Cardiac fibroblast (primary cell): Measurements from ENCODE around the gene METRNL.
A peak's percentile ranks its signal among the peaks of the same experiment; 100 is the strongest.
"Not testable (repeated sequence)": the region's sequence is repeated elsewhere in the genome, so short reads cannot be mapped to it uniquely, and the experiment has no call there.

Source experiments
- DNase-seq, 2 donors: peaks; one replicate each; pipeline versions ENCODE4 v3.0.0 to v3.0.0-alpha.2; 2010; ENCODE audit warnings: low read depth in 2 of 2
- H3K4me3 ChIP-seq, 2 donors: replicated peaks in 1 of 2; 1 replicate in 1 of 2; 2 replicates in 1 of 2; pipeline ENCODE4 v1.5.1; 2011; ENCODE audit warnings: low read depth in 2 of 2, low read length in 2 of 2, mild to moderate bottlenecking in 2 of 2, moderate library complexity in 1 of 2
- TF ChIP-seq, protein P1 (sequence below): IDR thresholded peaks from one replicate; pipeline ENCODE4 v1.5.1; 2011; ENCODE audit warnings: low read depth, mild to moderate bottlenecking, low read length, inconsistent platforms

Gene METRNL

DNA sequence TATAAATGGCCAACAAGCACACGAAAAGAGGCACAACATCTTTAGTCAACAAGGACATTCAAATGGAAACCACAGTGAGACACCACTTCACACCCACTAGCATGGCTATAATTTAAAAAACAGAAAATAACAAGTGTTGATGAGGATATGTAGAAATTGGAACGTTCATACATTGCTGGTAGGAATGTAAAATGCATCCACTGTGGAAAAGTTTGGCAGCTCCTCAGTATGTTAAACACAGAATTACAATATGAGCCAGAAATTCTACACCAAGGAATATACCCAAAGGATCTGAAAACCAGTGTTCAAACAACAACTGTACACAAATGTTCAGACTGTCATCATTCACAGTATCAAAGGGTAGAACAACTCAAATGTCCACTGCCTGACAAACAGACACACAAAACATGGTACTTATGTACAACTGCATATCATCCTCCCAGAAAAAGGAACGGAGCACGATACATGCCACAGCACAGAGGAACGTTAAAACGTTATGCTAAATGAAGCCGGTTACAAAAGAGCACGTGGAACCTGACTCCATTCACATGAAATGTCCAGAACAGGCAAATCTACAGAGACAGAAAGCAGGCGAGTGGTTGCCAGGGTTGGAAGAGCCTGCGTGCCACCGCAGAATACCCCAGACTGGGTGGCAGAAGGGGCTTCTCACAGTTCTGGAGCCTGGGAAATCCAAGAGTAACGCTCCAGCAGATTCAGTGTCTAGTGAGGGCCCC is 32.8 kb upstream of the METRNL start:
- TF ChIP-seq, protein P1, sequence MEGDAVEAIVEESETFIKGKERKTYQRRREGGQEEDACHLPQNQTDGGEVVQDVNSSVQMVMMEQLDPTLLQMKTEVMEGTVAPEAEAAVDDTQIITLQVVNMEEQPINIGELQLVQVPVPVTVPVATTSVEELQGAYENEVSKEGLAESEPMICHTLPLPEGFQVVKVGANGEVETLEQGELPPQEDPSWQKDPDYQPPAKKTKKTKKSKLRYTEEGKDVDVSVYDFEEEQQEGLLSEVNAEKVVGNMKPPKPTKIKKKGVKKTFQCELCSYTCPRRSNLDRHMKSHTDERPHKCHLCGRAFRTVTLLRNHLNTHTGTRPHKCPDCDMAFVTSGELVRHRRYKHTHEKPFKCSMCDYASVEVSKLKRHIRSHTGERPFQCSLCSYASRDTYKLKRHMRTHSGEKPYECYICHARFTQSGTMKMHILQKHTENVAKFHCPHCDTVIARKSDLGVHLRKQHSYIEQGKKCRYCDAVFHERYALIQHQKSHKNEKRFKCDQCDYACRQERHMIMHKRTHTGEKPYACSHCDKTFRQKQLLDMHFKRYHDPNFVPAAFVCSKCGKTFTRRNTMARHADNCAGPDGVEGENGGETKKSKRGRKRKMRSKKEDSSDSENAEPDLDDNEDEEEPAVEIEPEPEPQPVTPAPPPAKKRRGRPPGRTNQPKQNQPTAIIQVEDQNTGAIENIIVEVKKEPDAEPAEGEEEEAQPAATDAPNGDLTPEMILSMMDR: no peak
- DNase-seq: no peak
- no peak overlapping the region for H3K4me3 ChIP-seq

DNA sequence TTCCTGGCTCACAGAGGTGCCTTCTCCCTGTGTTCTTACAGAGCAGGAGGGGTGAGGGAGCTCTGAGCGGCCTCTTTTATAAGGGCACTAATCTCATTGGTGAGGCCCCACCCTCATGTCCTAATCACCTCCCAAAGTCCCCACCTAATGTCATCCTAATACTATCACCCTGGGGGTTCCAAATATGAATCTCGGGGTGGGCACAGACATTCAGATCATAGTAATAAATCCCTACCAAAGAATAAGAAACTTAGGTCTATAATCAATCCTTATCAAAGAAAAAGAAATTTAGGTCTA is 32.3 kb upstream of the METRNL start:
- no peak overlapping the region for H3K4me3 ChIP-seq
- TF ChIP-seq, protein P1: no peak

DNA sequence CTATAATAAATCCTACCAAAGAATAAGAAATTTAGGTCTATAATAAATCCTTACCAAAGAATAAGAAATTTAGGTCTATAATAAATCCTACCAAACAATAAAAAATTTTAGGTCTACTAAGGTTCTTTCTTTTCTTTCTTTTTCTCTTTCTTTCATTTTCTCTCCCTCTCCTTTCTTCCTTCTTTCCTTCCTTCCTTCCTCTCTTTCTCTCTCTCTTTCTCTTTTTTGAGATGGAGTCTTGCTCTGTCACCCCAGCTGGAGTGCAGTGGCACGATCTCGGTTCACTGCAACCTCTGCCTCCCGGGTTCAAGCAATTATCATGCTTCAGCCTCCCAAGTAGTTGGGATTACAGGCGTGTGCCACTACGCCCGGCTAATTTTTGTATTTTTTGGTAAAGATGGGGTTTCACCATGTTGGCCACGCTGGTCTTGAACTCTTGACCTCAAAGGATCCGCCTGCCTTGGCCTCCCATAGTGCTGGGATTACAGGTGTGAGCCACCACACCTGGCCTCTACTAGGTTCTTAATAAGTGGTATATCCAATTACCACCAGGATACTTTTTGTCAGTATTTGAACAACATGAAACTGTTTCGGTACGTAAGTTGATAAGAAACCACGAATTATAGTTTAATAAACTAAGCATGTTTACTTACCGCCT is 31.5 kb upstream of the METRNL start:
- not testable (repeated sequence) for H3K4me3 ChIP-seq, DNase-seq

More for the DNA sequence above, 32.3 kb upstream of the METRNL start:
- no peak for DNase-seq

DNA sequence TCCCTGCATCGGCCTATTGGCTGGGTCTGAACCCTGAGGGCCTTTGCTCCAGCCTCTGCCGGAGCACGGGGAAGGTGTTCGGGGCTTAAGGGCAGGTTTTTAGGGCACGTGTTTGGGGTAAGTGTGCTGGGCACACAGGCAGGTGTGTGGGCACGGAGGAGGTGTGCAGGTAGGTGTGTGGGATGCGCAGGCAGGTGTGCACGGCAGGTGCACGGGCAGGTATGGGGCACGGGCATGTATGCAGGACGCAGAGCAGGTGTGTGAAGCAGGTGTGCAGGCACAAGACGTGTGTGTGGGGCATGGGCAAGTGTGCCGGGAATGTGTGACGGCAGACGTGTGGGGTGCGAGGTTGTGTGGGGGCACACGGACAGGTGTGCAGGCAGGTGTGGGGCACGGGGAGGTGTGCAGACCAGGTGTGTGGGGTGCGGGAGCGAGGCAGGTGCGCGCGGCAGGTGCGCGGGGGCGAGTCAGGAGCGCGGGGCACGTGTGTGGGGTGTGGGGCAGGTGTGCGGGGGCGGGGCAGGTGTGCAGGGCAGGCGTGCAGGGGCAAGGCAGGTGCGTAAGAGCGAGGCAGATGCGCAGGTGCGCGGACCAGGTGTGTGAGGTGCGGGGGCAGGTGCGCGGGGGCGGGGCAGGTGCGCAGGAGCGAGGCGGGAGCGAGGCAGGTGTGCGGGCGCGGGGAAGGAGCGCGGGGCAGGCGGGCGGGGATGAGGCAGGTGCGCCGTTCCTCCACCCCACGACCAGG is 28.6 kb upstream of the METRNL start:
- TF ChIP-seq, protein P1: no peak
- DNase-seq: no peak
- H3K4me3 ChIP-seq: peak overlapping the region; percentile 65 to 69

DNA sequence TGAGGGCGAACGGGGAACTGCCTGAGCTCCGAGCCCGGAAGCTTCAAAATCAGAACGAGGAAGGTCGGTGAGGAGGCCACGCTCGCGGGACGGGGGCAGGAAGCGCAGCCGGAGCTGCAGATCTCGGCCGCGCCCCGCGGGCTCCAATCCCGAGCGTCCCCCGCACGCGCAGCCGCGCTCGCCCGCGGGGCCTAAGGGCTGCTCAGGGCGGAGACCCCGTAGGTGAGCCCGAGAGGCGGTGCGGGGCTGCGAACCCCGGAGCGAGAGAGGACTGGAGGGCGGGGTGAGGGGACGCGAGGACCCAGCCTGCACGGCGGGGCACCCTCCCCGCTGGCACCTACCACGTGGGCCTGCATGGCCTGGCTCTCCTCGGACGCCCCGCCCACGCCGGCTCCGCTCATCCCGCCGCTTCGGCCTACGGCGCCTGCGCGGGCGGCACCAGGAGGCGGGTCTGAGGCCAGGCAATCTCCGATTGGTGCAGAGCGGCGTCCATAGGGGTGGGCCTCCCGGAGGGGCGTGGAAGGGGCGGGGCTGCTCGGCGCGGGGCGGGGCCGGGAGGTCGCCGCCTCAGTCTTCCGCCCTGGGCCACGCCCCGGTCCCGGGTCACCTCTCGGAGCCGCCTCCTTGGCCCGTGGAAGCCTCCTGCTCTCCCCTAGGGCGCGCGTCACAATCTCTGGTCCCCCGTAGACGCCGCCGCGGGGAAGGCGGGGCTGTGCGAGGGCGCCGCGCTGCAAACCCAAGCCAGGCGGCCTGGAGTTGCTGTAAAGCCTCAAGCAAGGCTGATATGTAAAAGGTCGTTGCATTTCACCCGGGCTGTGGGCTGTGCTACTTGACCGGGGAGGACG is 27.8 kb upstream of the METRNL start:
- peak; percentile 97 to 98 for DNase-seq
- TF ChIP-seq, protein P1: no peak
- peak overlapping the region; percentile 65 to 69 for H3K4me3 ChIP-seq

DNA sequence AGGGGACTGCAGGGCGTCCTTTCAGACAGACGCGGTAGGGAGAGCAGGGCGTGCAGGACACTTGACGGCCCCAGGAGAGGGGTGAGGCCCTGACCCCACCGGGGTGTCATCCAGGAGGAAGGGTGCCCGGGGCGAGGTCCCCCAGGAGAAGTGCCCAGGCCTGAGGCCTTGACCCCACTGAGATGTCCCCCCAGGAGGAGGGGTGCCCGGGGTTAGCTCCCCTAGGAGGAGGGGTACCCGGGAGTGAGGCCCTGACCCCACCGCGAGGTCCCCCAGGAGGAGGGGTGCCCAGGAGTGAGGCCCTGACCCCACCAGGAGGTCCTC is 27.2 kb upstream of the METRNL start:
- TF ChIP-seq, protein P1: no peak
- peak overlapping the region; percentile 33 to 45 for H3K4me3 ChIP-seq
- DNase-seq: no peak
